HG02870 (cell line): Measurements from ENCODE around the gene KCTD3.

ENCODE experiments used
- ATAC-seq: cut with Tn5 transposase; IDR thresholded peaks from one replicate; pipeline ENCODE4 v1.9.1; 2021; ENCODE audit warnings: mild to moderate bottlenecking, moderate library complexity; ENCODE audit not compliant: unreplicated experiment

Gene KCTD3

GRCh38 chr1:215555531-215555930 is 11.6 kb upstream of the KCTD3 start:
- ATAC-seq, result no peak

- no peak for ATAC-seq
Measured at GRCh38 chr1:215556996-215557395, 10.1 kb upstream of the KCTD3 start.

GRCh38 chr1:215557504-215557903 is 9.6 kb upstream of the KCTD3 start:
- ATAC-seq, result no peak

GRCh38 chr1:215557992-215558626 is 9.0 kb upstream of the KCTD3 start:
- no peak for ATAC-seq

- ATAC-seq, result peak; percentile 49
Measured at GRCh38 chr1:215567491-215568298, 591 bp downstream of the KCTD3 start.

GRCh38 chr1:215568299-215568692 is 1.2 kb downstream of the KCTD3 start:
- ATAC-seq, result no peak

- no peak for ATAC-seq
Measured at GRCh38 chr1:215569986-215570824, 3.1 kb downstream of the KCTD3 start.

GRCh38 chr1:215581896-215582295 is 14.8 kb downstream of the KCTD3 start:
- no peak for ATAC-seq

- ATAC-seq, result peak; percentile 51
Measured at GRCh38 chr1:215583185-215583749, 16.2 kb downstream of the KCTD3 start.

GRCh38 chr1:215584389-215584788 is 17.3 kb downstream of the KCTD3 start:
- ATAC-seq, result peak; percentile 64

- no peak for ATAC-seq
Measured at GRCh38 chr1:215589650-215590435, 22.7 kb downstream of the KCTD3 start.

GRCh38 chr1:215590779-215591491 is 23.8 kb downstream of the KCTD3 start:
- ATAC-seq, result no peak

- no peak for ATAC-seq
Measured at GRCh38 chr1:215594640-215595039, 27.5 kb downstream of the KCTD3 start.

GRCh38 chr1:215595231-215595630 is 28.1 kb downstream of the KCTD3 start:
- no peak for ATAC-seq

GRCh38 chr1:215597961-215598360 is 30.9 kb downstream of the KCTD3 start:
- ATAC-seq, result no peak

GRCh38 chr1:215599418-215600074 is 32.4 kb downstream of the KCTD3 start:
- ATAC-seq, result no peak

- ATAC-seq, result no peak
Measured at GRCh38 chr1:215600258-215600792, 33.2 kb downstream of the KCTD3 start.

- ATAC-seq, result no peak
Measured at GRCh38 chr1:215600867-215601266, 33.8 kb downstream of the KCTD3 start.

GRCh38 chr1:215601276-215601675 is 34.2 kb downstream of the KCTD3 start:
- ATAC-seq, result no peak
